GM12801 (cell line): ENCODE data around the gene HIP1.

Experiments
- TF ChIP-seq, protein P1 (sequence below): IDR thresholded peaks from one replicate; pipeline ENCODE4 v1.5.1; 2011; ENCODE audit warnings: control low read depth; ENCODE audit not compliant: insufficient read length; ENCODE audit errors: extremely low read depth

HIP1 gene

DNA sequence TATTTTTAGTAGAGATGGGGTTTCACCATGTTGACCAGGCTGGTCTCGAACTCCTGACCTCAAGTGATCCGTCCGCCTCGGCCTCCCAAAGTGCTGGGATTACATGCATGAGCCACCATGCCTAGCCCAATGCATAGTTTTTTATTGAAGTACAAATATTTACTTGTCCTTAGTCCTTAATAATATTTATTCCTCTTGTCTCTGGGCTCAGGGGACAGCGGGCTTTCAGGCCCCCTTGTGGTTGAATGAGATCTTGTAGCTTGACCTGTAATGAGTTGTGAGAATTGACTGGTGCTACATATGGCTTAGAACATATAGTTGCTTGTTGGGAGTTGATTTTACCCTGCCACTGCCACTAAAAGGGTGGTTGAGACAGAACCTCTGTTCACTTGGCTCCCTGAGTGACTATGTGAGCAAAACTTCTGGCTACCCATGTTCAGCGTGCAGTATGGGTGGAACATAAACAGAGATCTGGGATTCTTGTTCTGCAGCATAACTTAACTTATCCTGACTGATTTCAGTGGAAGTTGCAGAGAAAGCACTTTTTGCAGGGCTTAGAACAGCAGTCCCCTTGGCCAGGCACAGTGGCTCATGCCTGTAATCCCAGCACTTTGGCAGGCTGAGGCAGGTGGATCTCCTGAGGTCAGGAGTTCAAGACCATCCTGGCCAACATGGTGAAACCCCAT lies 18.4 kb upstream of the HIP1 start:
- TF ChIP-seq, protein P1, sequence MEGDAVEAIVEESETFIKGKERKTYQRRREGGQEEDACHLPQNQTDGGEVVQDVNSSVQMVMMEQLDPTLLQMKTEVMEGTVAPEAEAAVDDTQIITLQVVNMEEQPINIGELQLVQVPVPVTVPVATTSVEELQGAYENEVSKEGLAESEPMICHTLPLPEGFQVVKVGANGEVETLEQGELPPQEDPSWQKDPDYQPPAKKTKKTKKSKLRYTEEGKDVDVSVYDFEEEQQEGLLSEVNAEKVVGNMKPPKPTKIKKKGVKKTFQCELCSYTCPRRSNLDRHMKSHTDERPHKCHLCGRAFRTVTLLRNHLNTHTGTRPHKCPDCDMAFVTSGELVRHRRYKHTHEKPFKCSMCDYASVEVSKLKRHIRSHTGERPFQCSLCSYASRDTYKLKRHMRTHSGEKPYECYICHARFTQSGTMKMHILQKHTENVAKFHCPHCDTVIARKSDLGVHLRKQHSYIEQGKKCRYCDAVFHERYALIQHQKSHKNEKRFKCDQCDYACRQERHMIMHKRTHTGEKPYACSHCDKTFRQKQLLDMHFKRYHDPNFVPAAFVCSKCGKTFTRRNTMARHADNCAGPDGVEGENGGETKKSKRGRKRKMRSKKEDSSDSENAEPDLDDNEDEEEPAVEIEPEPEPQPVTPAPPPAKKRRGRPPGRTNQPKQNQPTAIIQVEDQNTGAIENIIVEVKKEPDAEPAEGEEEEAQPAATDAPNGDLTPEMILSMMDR: no peak

DNA sequence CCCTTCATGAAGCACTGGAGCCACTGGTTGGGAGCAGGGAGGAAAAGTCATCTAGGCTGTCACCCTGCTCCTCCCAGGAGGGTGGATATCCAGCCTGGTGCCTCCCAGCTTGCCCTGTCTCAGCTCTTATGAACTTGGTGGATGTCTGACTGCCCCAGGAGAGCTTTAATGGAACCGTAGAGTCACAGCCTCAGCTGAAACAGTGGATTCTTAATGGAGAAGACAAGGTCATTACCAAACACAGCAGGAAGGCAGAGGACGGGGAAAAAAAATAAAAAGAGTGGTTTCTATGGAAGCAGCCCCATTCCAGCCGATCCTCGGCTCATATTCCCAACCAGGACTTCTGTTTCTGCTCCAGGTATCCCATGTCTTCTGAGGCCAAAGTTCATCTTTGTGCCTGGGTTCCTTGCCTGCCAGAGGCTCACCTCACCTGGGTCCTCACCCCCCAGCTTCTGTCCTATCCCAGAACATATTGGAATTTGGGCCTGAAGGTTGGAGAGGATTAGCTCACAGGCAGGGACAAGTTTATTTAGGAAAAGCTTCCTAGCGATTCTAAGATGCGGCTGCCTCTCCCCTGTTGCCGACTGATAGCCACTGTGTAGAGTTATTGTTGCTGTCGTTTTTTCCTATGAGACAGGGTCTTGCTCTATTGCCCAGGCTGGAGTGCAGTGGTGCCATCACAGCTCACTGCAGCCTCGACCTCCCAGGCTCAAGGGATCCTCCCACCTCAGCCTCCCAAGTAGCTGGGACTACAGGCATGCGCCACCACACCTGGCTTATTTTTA lies 17.7 kb upstream of the HIP1 start:
- TF ChIP-seq, protein P1: no peak

DNA sequence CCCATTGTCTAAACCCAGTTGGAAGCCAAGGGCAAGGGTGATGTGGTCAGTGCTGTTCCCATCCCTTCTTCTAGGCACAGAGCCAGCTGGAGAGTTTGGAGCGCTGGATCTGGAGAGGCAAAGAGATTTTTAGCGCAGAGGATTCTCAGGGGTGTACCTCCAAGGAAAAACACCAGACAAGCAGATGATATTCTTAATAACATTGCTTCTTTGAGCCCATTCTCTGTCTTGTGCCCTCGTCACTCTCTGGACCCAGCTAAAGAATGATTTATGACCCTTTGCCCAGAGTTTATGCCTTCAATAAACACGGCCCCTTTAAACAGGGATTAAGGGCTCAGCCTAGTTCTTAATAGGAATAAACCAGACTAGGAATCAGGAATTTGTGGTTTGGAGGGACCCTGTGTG lies 4.7 kb upstream of the HIP1 start:
- TF ChIP-seq, protein P1: no peak

DNA sequence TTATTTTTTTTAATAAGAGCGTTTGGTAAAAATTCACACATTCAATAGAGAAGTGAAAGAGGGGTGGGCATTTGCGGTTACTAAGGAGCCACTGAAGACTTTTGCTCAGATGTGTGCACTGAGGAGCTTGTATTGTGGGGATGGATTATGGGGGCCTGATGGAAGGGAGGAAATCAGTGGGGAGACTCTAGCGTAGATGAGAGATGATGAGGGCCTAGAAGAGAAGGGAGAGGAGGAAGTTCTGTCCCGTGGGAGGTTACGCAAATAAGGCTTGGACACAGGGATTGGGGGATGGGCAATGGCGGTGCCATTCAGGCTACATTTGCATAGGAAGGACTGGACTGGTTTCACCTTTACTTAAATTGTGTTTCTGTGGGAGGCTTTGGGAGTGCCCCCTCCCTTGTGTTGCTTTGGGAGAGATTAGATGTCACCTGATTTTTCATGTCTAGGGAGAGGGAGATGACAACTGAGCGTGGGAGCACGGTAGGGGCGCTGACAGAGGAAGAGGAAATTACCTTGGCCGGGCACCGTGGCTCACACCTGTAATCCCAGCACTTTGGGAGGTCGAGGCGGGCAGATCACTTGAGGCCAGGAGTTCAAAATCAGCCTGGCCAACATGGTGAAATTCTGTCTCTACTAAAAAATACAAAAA lies 2.2 kb upstream of the HIP1 start:
- TF ChIP-seq, protein P1: no peak

DNA sequence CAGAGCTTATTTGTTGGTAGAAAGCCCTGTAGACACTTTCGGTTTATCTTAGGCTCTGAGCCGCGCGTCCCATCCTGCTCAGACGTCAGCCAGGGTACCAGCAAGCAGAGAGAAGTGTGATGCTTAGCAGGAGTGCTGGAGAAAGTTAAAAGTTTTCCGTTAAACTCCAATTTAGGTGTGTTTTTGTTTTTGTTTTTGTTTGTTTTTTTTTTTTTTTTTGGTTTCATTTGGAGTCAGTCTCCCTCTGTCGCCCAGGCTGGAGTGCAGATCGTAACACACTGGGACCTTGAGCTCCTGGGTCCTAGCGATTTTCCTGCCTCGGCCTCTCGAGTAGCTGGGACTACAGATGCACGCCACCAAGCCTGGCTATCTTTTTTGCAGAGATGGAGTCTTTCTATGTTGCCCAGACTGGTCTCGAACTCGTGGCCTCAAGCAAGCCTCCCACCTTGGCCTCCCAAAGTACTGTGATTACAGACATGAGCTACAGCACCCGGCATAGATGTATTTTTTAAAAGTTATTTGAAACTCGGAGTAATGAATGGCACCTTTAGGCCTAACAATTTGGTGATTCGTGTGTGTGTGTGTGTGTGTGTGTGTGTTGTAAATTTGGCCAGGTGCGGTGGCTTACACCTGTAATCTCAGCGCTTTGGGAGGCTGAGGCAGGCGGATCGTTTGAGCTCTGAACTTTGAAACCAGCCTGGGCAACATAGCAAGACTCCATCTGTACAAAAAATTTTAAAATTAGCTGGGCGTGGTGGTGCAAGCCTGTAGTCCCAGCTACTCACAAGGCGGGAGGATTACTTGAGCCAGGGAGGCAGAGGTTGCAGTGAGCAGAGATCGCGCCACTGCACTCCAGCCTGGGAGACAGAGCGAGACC lies 1.3 kb upstream of the HIP1 start:
- TF ChIP-seq, protein P1: no peak

DNA sequence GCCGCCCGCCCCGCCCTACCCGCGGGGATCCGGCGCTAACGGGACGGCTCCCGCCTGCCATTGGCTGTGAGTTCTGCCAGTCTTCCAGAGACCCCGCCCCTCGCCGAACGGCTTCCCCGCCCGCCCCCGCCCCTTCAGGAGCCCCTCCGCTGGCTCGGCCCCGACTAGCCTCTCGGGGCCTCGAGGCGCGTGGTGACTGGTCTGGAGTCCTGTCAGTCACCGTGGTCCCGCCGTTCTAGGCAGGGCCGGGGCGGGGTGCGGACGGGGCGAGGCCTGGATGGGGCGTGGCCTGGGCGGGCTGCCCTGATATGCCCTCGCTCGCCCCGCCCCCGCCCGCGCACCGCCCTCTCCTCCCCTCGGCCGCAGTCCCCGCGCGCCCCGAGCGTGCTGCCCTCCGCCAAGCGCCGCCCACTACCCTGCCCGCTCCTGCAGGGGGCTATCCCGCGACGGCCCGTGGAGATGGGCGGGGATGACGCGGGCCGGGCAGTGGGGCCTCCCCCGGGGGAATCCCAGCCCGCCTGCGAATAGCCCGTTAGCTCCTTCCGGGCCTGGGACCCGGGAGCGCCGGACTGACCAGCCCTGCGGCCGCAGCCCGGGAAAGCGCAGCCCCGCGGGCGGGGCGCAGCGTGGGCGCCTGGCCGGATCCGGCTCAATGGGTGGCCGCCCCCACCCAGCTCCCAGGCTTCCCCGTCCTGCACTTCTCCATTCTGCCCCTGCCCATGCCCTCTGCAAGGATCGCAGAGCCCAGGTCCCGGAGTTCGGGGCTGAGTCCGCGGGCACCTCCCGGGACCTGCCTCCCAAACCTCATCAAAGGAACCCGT lies 444 bp upstream of the HIP1 start:
- TF ChIP-seq, protein P1: no peak
